SKM-1 treated with dmso at 0.1 percent for 144 hours (cell line): ENCODE results near the gene NCKAP5.

ENCODE experiments used
- DNase-seq: peaks from one replicate; lab custom pipeline; 2025; ENCODE audit not compliant: unreplicated experiment; lab: John Stamatoyannopoulos, UW

NCKAP5 gene

GRCh38 chr2:133433455-133434451, 134.5 kb downstream of the NCKAP5 start:
- DNase-seq: no peak

DNA sequence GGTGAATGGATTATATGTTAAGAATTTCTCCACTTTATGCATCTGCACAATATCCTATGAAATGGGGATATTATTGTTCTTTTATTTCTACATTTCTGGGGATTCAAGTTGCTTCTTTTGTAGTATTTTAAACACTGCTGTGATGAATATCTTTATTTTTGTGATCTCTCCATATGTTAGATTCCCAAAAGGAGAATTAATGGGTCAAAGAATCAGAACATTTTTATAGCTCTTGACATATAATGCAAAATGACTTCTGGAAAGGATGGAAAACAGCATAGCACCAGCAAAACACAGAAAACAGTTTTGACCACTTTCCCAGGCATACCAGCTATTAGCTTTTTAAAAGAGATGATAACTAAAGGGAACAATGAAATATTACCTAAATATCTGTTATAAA, 135.5 kb downstream of the NCKAP5 start:
- no peak for DNase-seq

GRCh38 chr2:133431289-133431688, 137.0 kb downstream of the NCKAP5 start:
- DNase-seq: no peak

- DNase-seq: no peak
Observed at GRCh38 chr2:133426791-133427190, 141.5 kb downstream of the NCKAP5 start.

GRCh38 chr2:133425612-133426011, 142.7 kb downstream of the NCKAP5 start:
- DNase-seq: no peak

GRCh38 chr2:133424876-133425275, 143.4 kb downstream of the NCKAP5 start:
- no peak for DNase-seq

- DNase-seq: no peak
Observed at GRCh38 chr2:133422931-133423351, 145.3 kb downstream of the NCKAP5 start.

DNA sequence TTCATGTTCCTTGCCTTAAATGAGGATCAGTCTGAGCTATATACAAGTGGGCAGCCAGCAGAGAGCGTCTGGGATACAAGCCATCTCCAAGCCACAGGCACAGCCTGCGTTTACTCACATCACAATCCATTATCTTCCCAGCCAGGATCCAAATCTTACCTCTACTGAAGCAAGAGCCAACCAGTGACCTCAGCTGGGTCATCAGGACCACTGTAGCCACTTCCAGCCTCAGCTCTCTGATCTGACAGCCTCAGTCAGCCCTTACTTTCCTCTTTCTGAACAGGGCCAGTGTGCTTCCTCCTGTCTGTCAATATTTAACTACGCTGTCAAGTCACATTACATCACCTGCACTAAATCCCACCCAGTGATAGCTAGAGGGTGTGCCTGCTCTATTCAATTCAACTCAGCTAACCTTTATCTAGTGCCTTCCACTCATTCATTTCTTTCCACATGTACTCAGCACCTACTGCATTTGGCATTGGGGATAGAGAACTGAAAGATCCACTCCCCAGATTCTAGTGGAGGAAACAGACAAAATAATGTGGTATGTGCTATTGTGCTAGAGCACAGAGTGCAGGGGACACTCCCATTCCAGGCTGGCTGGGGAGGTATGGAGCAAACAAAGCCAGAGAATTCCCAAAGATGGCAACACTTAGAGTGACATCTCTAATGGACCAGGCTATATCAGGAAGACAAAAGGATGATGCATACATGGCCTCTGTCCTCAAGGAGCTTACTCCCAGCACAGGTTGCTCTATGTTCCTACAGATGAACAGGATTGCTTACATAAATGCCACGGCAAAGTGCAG, 146.5 kb downstream of the NCKAP5 start:
- no peak for DNase-seq

DNA sequence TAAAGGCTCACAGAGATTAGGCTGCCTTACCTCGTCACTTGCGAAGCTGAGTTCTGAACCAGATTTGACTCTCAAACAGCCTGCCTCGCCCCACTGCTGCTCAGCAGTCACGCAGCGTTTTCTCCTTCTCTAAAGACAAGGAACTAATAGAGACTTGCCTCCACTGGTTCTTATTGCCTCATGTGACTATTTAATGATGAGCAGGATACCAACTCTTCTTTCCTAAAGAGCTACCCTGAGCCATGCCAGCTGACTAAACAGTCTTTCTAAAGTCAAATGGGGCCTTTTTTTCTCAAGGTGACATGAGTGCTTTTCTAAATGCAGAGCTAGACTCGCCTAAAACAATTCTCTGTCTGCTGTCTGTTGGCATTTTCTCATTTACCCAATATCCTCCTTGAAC, 147.5 kb downstream of the NCKAP5 start:
- DNase-seq: no peak

- DNase-seq: no peak
Observed at GRCh38 chr2:133418671-133419070, 149.6 kb downstream of the NCKAP5 start.

DNA sequence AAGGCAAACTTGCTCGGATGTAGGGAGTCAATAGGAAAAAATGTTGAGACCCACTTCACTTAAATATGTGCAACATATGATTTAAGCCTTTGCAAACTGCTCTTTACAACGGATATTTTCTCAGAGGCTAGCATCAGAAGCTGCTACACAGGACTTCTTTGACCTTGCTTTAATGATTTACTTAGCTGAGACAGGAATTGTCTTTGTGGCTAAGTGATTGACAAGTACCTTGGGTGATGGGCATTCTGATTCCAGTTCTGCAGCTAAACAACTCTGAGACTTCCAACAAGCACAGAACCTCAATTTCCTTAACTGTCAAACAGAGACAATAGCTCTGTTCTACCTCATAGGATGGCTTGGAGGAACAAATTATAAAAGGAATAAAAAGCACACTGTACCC, 150.2 kb downstream of the NCKAP5 start:
- no peak for DNase-seq

GRCh38 chr2:133417415-133417814, 150.8 kb downstream of the NCKAP5 start:
- no peak for DNase-seq

DNA sequence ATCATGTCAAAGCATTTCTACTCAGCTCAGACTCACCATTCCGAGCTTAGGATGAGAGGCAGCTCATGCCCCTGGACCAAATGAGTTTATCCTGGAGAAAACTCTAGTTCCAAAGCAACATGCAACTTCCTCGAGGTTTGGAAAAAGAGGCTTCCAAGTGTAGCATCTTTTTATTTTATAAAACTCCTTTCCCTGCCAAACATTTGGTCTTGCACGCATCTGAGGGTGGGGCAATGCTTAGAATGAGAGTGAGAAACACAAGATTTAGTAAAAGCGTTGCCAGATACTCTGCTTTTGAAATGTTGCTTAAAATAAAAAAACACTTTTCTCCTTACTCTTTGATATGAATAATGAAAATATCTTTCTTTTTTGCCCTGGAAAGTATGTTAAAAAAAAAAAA, 151.5 kb downstream of the NCKAP5 start:
- DNase-seq: no peak

DNA sequence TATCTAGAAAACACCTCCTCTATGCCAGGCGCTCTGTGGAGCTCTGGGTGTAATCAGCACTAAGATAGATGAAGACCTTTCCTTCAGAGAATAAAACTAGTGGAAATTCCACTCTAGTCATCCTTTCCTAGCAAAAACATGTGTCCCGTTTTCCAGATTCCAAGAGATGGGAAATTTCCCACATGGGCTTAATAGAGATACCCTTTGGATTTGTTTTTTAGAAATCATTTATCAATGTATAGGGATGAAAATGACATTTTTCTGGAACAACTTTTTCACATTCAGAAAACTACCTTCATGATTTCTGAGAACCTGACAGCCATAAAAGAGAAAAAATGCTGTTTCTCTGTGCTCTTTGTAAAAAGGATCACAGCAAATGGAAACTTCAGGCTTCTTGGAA, 152.1 kb downstream of the NCKAP5 start:
- no peak for DNase-seq

DNA sequence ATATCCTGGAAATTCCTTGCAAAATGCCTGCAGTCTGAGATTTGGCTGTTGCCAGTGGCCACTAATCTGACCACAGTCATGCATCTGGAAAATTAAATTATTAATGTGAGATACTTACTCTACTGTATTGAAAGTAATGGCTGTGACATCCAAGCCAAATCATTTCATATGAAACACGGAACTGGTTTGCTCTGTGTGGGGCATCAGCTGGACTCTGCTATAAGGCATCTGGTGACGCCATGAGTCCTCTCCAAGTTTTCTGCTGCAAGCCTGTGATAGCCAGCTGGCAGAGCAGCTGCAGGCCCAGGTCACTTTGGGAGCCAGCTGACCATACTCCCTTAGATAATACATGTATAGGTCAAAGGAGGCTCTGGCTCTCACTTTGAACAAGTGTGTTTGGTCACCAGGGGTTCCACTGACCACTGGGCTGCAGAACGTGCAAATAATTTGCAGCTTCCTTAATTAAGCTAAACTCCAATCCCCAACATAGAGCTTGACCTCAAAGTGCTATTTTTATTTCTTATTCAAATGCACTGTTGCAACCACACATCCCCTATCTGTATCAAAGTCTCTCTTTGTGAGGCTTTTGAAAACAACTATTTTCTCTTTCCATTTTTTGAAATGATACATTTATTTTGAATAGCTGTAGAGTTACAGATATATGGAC, 152.9 kb downstream of the NCKAP5 start:
- DNase-seq: no peak

GRCh38 chr2:133414486-133415209, 153.6 kb downstream of the NCKAP5 start:
- no peak for DNase-seq

GRCh38 chr2:133413863-133414262, 154.4 kb downstream of the NCKAP5 start:
- no peak for DNase-seq

DNA sequence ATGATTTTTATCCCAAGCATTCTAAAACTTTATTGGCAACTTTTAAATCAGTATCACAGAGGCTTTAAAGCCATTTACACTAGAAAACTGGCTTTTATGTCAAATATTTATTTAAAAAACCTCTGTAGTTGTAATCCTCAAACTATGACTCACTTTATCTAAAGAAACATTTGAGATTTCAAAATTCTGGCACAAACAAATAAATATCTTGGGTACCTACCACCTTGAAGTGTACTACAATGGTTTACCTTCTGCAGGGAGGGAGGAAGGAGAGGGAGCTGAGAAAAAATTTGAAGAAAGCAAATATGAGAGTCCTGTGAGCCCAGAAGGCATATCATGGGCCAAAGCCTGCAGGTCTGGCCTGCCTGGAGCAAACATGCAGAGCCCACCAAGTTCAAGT, 155.6 kb downstream of the NCKAP5 start:
- no peak for DNase-seq

DNA sequence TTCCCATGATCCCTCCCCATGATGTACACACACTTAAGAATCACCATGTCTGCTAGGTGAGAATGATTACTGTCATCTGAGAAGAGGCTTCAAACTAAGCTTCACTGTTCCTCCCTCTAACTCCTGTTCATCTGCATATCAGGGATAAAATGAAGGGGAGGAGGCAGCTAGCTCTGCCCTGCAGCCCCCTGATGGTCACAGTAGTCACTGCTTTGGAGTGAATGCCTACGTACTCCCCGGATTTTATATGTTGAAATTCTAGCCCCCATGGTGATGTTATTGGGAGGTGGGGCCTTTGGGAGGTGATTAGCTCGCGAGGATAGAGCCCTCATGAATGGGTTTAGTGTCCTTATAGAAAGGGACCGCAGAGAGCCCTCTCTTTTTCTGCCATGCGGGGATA, 156.4 kb downstream of the NCKAP5 start:
- DNase-seq: no peak

DNA sequence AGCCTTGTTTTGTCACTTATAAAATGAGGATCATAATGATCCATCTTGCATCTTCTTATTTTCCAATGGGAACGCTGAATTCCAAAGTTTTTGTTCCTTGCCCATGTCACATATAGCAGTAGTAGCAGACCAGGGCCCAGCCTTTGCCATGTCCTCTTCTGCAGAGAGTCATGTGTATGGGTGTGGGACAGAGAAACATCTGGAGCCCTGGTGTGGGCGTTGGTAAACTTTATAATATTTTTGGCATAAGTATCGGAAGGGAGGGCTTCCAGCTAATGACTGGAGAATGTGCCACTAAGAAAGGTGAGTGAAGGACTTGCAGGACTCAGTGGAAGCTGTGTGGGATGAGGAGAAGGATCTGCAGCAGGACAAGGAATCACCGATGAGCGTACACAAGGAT, 157.2 kb downstream of the NCKAP5 start:
- no peak for DNase-seq
